Sigmoid colon (tissue), 7 donors: Measurements from ENCODE around the gene RAB7B. TPM values are rescaled to one million over a fixed set of nuclear protein-coding genes. Genes with fewer than 3 reads are reported as not detected.
"Not testable (repeated sequence)": the region's sequence is repeated elsewhere in the genome, so short reads cannot be mapped to it uniquely, and the experiment has no call there.

Experiments
- DNase-seq: peaks from one replicate; pipeline ENCODE4 v3.0.0-alpha.2; 2019
- H3K27ac ChIP-seq, 4 donors: fragments of 200-600 bp; sonication (generic); one replicate each; pipeline ENCODE4 v1.5.1; 2016 to 2019; ENCODE audit warnings: mild to moderate bottlenecking in 1 of 4
- H3K27me3 ChIP-seq, 3 donors: fragments of 200-600 bp; sonication (generic); one replicate each; pipeline ENCODE4 v1.5.1; 2019; ENCODE audit warnings: mild to moderate bottlenecking in 1 of 3
- H3K36me3 ChIP-seq, 4 donors: fragments of 200-600 bp; sonication (generic); one replicate each; pipeline ENCODE4 v1.5.1; 2016 to 2019
- H3K4me1 ChIP-seq, 4 donors: fragments of 200-600 bp; sonication (generic); one replicate each; pipeline ENCODE4 v1.5.1; 2017 to 2019
- H3K4me3 ChIP-seq, 4 donors: fragments of 200-600 bp; sonication (generic); one replicate each; pipeline ENCODE4 v1.5.1; 2017 to 2019; ENCODE audit warnings: mild to moderate bottlenecking in 2 of 4, moderate library complexity in 1 of 4
- H3K9me3 ChIP-seq, 4 donors: fragments of 200-600 bp in 3 of 4; sonication (generic) in 3 of 4; one replicate each; pipeline versions ENCODE4 v1.5.1 to v1.6.1; 2013 to 2019
- CTCF ChIP-seq, 4 experiments: fragments of 450-650 bp in 3 of 4; fragments of 200-600 bp in 1 of 4; IDR thresholded peaks; one replicate each; pipeline ENCODE4 v1.5.1; 2016 to 2019; ENCODE audit warnings: antibody characterized with exemption in 4 of 4, mild to moderate bottlenecking in 3 of 4, moderate library complexity in 2 of 4
- EP300 ChIP-seq, 4 donors: sonication (generic); formaldehyde crosslinking; IDR thresholded peaks; one replicate each; pipeline ENCODE4 v1.6.1; 2017; ENCODE audit warnings: antibody characterized with exemption in 4 of 4
- POLR2A ChIP-seq, 2 donors: fragments of 450-650 bp; IDR thresholded peaks; one replicate each; pipeline ENCODE4 v1.6.1; 2016; ENCODE audit warnings: antibody characterized with exemption in 2 of 2, mild to moderate bottlenecking in 2 of 2, moderate library complexity in 2 of 2
- POLR2AphosphoS5 ChIP-seq, 4 donors: sonication (generic); formaldehyde crosslinking; IDR thresholded peaks; one replicate each; pipeline ENCODE4 v1.6.1; 2017; ENCODE audit warnings: antibody characterized with exemption in 4 of 4
- WGBS, 2 donors: extraction: QIAGEN DNeasy Blood & Tissue Kit; methylation state at CpG; one replicate each; pipeline ENCODE4 v1.1.7; 2013; 5-methylcytosine and 5-hydroxymethylcytosine counted together
- intact Hi-C: fragments of 100-400 bp; cut with DNase I; formaldehyde crosslinking; loops from one replicate; pipeline ENCODE4 v1.15.1; 2023
- polyA plus RNA-seq, 3 donors: library from polyadenylated mRNA; stranded (reverse); fragments of 200-250 nt; gene quantifications; one replicate each; pipeline ENCODE4 v1.2.3, GENCODE V29; 2013
- total RNA-seq, 4 donors: library from RNA; depleted of rRNA; stranded (reverse); fragments of >200 nt; gene quantifications; one replicate each; pipeline ENCODE4 v1.1.0, GENCODE V29; 2016
- donor health status: healthy with polysubstance abuse.
- donor health status: Bipolar disorder and iron deficiency.
- donor health status: healthy.

RAB7B gene
- total RNA-seq, result 1 to 10 TPM in 3 of 4 donors, under 1 TPM in 1; 0.27 to 5.3 (median 2.0) TPM
- polyA plus RNA-seq, result 1 to 10 TPM in 2 of 3 donors, under 1 TPM in 1; 0.69 to 2.1 (median 1.2) TPM

GRCh38 chr1:206002871-206003801, at the start of gene RAB7B:
Gene RAB7B, minus strand, starts transcription at chr1:206003395. Its CDS starts 9,260 bp downstream, at chr1:205994135.
- Histone ChIP-seq H3K27me3 (no peaks in the 10 kb centered on the region), H3K4me3 (peak within 1 kb of the TSS in 3 of 4 donors; percentile 27 to 37 (median 36)), H3K4me1 (peaks cover 0 to 33% (median 32%) of the 10 kb centered on the region in 4 donors), H3K36me3 (no peaks in the 10 kb centered on the region), H3K27ac (peak within 1 kb of the TSS; percentile 63 to 74 (median 67)), H3K9me3 (no peaks in the 10 kb centered on the region)
- peak; percentile 85 for DNase-seq
- TF ChIP-seq POLR2AphosphoS5 (IDR thresholded peaks at IDR 0.05) (peak in 1 of 4 donors; percentile 60), EP300 (IDR thresholded peaks at IDR 0.05) (no peak), CTCF (IDR thresholded peaks at IDR 0.05) (no peak), POLR2A (IDR thresholded peaks at IDR 0.05) (no peak)
- WGBS, 2 donors, result 54 to 62% methylated on average over 12 of the region's 12 CpGs
- intact Hi-C loops, result no loop called here

- H3K9me3 ChIP-seq, H3K36me3 ChIP-seq, intact Hi-C loops, H3K4me1 ChIP-seq, H3K4me3 ChIP-seq, H3K27ac ChIP-seq, DNase-seq, H3K27me3 ChIP-seq: not testable (repeated sequence)
- WGBS, 2 donors, result 71 to 91% methylated on average over 6 of the region's 8 CpGs
Measured at GRCh38 chr1:206052231-206052865, 49.2 kb upstream of the RAB7B start.

GRCh38 chr1:206050655-206051235, 47.5 kb upstream of the RAB7B start:
- Histone ChIP-seq H3K4me3 (no peak overlapping the region), H3K27me3 (no peaks in the 10 kb centered on the region), H3K27ac (no peak overlapping the region), H3K9me3 (no peaks in the 10 kb centered on the region), H3K36me3 (no peaks in the 10 kb centered on the region), H3K4me1 (no peaks in the 10 kb centered on the region)
- intact Hi-C loops, result no loop called here
- WGBS, 2 donors, result 55 to 84% methylated on average over 6 of the region's 6 CpGs
- TF ChIP-seq EP300 (IDR thresholded peaks at IDR 0.05) (no peak), POLR2A (IDR thresholded peaks at IDR 0.05) (no peak), POLR2AphosphoS5 (IDR thresholded peaks at IDR 0.05) (no peak), CTCF (IDR thresholded peaks at IDR 0.05) (no peak)
- DNase-seq, result no peak

GRCh38 chr1:206049919-206050600, 46.9 kb upstream of the RAB7B start:
- H3K36me3 ChIP-seq, result no peaks in the 10 kb centered on the region
- no peak for DNase-seq
- TF ChIP-seq CTCF (IDR thresholded peaks at IDR 0.05) (no peak), EP300 (IDR thresholded peaks at IDR 0.05) (no peak), POLR2AphosphoS5 (IDR thresholded peaks at IDR 0.05) (no peak), POLR2A (IDR thresholded peaks at IDR 0.05) (no peak)

More at GRCh38 chr1:206049919-206050600, 46.9 kb upstream of the RAB7B start:
- no peak overlapping the region for H3K27ac ChIP-seq
- no peak overlapping the region for H3K4me3 ChIP-seq
- H3K9me3 ChIP-seq, result no peaks in the 10 kb centered on the region
- no peaks in the 10 kb centered on the region for H3K4me1 ChIP-seq
- WGBS, 2 donors, result 52 to 58% methylated on average over 3 of the region's 3 CpGs
- no peaks in the 10 kb centered on the region for H3K27me3 ChIP-seq
- intact Hi-C loops, result no loop called here
